Hair follicle dermal papilla cell (primary cell): ENCODE data around the gene ERGIC2. TPM values are rescaled to one million over a fixed set of nuclear protein-coding genes. Genes with fewer than 3 reads are reported as not detected.

Experiments
- total RNA-seq: library from RNA; depleted of rRNA; stranded (reverse); fragments of >200 nt; gene quantifications from 2 replicates; pipeline ENCODE4 v1.2.3, GENCODE V29; 2012

Gene ERGIC2, protein sequence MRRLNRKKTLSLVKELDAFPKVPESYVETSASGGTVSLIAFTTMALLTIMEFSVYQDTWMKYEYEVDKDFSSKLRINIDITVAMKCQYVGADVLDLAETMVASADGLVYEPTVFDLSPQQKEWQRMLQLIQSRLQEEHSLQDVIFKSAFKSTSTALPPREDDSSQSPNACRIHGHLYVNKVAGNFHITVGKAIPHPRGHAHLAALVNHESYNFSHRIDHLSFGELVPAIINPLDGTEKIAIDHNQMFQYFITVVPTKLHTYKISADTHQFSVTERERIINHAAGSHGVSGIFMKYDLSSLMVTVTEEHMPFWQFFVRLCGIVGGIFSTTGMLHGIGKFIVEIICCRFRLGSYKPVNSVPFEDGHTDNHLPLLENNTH
- 40.8 and 54.8 TPM in 2 replicates for total RNA-seq

DNA sequence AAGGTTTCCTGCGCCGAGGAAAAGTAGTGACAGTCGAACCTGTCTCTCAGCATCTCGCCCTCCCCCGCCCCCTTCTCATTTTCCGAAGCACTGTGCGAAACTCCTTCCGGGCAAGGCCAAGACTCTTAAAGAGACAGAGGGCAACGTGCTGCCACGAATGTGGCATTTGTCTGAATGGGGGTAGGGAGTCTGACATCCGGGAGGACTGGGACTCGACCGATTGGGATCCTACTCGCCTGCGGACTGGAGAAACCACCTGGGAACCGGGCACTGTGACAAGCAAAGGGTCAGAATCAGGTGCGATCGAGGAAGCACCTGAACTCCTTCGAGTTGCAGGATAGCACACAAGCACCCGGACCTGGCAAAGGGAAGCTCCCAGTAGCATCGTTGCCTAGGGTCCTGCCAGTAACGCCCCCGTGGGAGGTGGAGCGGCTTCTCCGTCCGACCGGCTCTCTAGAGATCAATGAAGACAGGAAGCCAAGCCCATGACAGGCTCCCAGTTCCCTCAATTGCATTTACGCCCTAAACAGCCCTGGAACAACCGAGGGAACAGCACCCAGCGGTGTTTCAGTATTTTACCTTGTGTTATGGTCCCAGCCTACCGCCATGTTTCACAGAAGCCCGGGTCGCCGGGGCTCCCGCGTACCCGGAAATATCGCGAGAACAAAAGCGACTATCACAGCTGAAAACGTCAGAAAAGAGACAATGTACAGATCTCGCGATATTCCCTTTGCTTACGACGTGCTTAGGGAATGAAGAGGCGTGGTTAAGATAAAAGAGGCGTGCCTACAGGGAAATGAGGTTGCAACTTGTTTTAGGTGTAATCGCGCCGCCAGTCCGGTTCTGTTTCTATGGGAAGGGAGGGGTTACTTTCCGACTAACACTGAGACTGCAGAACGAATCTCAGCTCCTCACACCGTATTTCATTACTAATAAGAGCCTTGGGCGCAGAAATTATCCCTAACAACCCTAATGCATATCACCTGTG lies at the start of gene ERGIC2:
Gene ERGIC2 (minus strand): TSS at position 637 of the 988 bp plus-strand sequence. CDS start 9,539 bp downstream, outside the sequence.

Other genes starting within 250 kb of the ERGIC2 start
- 10.4 and 14.2 TPM in 2 replicates for gene FAR2, start 231.9 kb downstream of the ERGIC2 start, total RNA-seq
- gene OVCH1, start 116.5 kb upstream of the ERGIC2 start, total RNA-seq: not detected in 2 replicates